GM12873 (cell line): Measurements from ENCODE around the gene CD2AP.

Source experiments
- TF ChIP-seq, protein P1 (sequence below): IDR thresholded peaks from 2 replicates; pipeline ENCODE4 v1.5.1; 2012; ENCODE audit warnings: low read depth, mild to moderate bottlenecking, moderate library complexity, low read length, control low read depth; ENCODE audit not compliant: insufficient read depth; ENCODE audit errors: missing control alignments

The CD2AP gene

DNA sequence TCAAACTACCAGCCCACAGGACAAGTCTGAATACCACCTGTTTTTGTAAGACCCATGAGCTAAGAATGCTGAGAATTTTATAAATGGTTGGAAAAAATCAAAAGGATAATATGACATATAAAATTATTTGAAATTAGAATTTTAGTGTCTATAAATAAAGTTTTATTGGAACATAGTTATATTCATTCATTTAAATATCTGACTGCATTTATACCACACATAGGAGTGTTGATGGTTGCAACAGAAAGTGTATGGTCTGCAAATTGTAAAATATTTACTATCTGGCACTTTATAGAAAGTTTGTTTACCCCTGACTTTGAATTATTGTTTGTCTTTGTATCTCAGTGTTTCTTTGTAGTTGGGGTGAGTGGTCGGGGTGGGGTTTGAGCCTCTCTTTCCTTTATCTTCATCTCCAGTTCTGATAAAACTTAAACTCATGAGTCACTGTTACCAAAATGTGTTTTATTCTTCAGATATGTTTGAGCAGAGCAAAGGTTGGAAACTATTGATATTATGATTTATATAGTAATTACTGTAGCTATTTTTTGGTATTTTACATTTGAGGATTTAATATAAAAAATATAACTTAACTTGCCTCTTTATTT lies 55.5 kb downstream of the CD2AP start:
- TF ChIP-seq, protein P1, sequence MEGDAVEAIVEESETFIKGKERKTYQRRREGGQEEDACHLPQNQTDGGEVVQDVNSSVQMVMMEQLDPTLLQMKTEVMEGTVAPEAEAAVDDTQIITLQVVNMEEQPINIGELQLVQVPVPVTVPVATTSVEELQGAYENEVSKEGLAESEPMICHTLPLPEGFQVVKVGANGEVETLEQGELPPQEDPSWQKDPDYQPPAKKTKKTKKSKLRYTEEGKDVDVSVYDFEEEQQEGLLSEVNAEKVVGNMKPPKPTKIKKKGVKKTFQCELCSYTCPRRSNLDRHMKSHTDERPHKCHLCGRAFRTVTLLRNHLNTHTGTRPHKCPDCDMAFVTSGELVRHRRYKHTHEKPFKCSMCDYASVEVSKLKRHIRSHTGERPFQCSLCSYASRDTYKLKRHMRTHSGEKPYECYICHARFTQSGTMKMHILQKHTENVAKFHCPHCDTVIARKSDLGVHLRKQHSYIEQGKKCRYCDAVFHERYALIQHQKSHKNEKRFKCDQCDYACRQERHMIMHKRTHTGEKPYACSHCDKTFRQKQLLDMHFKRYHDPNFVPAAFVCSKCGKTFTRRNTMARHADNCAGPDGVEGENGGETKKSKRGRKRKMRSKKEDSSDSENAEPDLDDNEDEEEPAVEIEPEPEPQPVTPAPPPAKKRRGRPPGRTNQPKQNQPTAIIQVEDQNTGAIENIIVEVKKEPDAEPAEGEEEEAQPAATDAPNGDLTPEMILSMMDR = no peak

DNA sequence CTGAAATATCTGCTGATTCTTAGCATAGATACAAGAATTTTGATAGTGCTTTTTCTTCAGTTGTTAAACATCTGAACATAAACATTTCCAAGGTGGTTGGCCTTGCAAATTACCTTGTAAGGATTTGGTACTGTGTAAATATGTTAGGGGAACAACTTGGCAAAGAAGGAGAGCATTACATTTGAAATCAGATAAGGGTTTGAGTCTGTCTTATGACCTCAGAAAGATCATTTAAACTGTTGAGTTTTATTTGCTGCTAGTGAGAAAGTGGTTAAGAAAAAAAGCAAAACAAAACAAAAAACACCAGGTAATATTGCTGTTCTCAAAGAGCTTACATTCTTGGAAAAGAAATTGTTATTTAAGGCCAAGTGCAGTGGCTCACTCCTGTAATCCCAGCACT lies 56.5 kb downstream of the CD2AP start:
- TF ChIP-seq, protein P1 = no peak

DNA sequence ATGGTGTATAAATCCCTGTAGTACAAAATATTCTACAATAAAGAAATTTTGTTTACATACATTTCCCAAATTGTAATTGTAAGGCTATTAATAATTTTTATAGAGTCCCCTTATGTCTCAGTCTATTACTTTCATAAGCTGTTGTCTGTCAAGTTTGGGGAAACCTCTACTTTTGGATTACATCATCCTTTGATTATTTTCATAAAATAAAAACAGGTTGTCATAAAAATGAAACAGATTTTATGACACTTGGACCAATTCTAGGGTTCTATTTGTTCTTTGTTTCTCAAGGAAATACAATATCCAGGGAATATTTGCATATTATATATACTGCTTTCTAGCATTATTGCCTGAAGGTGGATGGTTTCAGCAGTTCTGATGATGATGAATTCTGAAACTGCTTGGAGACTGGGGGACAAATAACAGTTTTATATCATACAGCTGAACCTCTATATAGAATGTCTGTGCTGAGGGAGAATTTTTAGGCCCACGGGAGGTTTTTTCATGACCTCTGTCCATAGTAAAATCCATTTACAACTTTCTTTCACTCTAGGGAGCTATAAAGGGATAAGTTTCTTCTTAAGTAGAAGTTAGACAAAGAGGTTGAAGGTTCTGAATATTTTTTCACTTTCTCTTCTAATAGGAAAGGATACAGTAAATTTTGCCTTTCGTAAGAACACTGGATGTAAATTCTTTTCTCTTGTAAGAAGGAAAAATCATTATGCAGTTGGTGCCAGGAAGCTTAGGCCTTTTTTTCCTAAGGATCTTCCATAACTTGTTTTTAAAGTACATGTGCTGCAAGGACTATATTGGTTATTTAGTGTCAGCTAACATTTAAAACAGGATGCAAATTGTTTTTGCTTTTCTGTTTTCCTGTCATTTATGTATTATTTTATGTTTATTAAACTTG lies 58.0 kb downstream of the CD2AP start:
- TF ChIP-seq, protein P1 = no peak

DNA sequence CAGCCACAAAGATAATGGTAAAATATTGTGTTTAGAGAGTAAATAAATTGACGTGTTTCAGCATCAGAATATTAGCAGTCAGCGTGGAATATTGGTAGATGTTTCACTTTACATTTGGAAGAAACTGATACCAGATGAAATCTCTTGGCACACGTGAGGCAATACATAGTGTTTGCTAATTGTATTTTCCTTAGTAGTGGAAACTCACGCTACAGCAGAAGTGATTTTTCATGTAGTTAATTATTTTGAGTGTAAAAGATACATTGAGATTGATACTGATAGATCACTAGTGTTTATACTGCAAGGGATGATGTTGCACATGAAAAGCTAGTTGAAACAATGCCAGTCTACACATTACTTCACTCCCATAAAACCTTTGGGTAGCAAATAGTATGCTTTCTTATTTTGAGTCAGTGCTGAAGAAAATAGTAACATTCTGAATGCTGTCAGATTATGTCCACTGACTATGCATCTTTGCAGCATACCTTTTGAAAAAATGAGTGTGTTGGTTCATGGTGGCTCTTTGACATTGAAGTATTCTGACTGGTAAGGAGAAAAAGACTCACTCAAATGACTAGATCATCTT lies 59.3 kb downstream of the CD2AP start:
- TF ChIP-seq, protein P1 = no peak

DNA sequence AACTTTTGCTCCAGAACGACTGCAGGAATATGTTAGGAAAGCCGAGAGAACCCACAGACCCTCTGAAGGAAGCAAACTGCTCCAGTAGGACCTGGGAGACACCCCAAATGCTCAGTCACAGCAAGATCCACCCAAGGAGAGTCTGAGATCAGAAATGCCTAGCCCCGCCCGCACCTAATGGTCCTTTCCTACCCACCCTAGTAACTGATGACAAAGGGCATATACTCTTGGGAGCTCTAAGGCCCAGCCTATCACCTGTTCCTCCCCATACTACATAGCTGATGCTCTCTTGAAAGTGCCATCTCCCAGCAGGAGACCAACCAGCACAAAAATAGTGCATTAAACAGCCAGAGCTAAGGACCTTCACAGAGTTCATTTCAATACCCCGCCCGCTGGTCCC lies 67.6 kb downstream of the CD2AP start:
- TF ChIP-seq, protein P1 = no peak

DNA sequence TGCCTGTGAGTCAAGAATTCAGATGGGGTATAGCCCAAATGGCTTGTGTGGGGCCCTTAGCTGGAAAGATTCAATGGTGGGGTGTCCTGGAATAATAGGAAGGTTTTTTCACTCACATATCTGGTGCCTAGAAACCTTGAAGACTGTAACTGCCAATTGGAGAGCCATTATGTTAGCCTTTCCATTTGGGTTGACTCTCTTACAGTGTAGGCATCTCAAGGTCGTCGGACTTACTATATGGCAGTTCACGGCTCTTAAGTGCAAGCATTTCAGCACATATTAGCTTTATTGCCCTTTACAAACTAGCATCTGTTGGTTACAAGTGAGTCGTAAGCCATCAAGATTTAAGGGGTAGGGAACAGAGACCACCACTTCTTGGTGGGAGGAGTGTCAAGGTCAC lies 74.1 kb downstream of the CD2AP start:
- TF ChIP-seq, protein P1 = no peak

DNA sequence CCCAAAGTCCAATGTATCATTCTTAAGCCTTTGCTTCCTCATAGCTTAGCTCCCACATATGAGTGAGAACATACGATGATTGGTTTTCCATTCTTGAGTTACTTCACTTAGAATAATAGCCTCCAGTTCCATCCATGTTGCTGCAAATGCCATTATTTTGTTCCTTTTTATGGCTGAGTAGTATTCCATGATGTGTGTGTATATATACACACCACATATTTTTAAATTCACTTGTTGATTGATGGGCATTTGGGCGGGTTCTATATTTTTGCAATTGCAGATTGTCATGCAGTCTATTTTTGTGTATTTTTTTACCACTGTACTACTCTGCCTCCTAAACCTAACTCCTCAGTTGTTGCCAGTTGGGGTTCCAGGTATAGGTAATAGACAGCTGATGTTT lies 74.7 kb downstream of the CD2AP start:
- TF ChIP-seq, protein P1 = no peak
